ENCODE measurements around the gene SUPT6H. TPM values are rescaled to one million over a fixed set of nuclear protein-coding genes. Genes with fewer than 3 reads are reported as not detected.

The SUPT6H gene
- total RNA-seq, 1 donor from 2014 or later = 36.7 TPM

DNA sequence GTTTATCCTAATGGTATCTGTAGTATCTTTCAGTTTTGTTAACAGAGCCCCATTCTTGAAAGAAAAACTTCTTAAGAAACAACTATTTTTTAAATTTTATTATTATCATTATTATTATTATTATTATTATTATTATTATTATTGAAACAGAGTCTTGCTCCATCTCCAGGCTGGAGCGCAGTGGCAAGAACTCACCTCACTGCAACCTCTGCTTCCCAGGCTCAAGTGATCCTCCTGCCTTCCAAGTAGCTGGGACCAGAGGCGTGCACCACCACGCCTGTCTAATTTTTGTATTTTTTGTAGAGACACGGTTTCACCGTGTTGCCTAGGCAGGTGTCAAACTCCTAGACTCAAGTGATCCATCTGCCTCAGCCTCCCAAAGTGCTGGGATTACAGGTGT lies 23.4 kb downstream of the SUPT6H start:
- no peak overlapping the region for H3K4me3 ChIP-seq (ENCODE audit: low read depth, low read length)
- H3K27me3 ChIP-seq (ENCODE audit: control insufficient read depth, insufficient read depth, low read length) = no peaks in the 10 kb centered on the region
- TF ChIP-seq, protein P1, sequence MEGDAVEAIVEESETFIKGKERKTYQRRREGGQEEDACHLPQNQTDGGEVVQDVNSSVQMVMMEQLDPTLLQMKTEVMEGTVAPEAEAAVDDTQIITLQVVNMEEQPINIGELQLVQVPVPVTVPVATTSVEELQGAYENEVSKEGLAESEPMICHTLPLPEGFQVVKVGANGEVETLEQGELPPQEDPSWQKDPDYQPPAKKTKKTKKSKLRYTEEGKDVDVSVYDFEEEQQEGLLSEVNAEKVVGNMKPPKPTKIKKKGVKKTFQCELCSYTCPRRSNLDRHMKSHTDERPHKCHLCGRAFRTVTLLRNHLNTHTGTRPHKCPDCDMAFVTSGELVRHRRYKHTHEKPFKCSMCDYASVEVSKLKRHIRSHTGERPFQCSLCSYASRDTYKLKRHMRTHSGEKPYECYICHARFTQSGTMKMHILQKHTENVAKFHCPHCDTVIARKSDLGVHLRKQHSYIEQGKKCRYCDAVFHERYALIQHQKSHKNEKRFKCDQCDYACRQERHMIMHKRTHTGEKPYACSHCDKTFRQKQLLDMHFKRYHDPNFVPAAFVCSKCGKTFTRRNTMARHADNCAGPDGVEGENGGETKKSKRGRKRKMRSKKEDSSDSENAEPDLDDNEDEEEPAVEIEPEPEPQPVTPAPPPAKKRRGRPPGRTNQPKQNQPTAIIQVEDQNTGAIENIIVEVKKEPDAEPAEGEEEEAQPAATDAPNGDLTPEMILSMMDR (IDR thresholded peaks at IDR 0.05; ENCODE audit: insufficient read depth, low read length, poor library complexity, severe bottlenecking) = no peak
- H3K36me3 ChIP-seq (ENCODE audit: control insufficient read depth, insufficient read depth, low read length) = peaks cover 8% of the 10 kb centered on the region
- no peak for DNase-seq (ENCODE audit: low read depth)

DNA sequence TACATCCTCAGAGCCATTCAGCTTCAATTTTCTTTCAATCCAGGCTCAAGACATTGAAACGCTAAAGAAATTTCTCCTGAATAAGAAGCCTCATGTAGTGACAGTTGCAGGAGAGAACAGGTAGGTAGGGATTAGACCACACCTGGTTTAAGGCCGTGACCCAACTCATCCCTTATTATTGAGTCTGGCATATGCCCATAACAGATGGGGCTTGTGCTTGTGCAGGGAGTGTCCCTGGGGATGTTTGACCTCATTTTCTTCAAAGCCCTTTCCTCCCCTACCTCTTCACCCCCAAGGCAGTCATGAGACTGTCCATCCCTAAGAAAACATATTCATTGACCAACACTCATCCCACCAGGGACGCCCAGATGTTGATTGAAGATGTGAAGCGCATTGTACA lies 24.3 kb downstream of the SUPT6H start:
- no peak overlapping the region for H3K4me3 ChIP-seq (ENCODE audit: low read depth, low read length)
- no peaks in the 10 kb centered on the region for H3K27me3 ChIP-seq (ENCODE audit: control insufficient read depth, insufficient read depth, low read length)
- H3K36me3 ChIP-seq (ENCODE audit: control insufficient read depth, insufficient read depth, low read length) = peaks cover 8% of the 10 kb centered on the region
- DNase-seq (ENCODE audit: low read depth) = no peak
- TF ChIP-seq, protein P1 (IDR thresholded peaks at IDR 0.05; ENCODE audit: insufficient read depth, low read length, poor library complexity, severe bottlenecking) = no peak

DNA sequence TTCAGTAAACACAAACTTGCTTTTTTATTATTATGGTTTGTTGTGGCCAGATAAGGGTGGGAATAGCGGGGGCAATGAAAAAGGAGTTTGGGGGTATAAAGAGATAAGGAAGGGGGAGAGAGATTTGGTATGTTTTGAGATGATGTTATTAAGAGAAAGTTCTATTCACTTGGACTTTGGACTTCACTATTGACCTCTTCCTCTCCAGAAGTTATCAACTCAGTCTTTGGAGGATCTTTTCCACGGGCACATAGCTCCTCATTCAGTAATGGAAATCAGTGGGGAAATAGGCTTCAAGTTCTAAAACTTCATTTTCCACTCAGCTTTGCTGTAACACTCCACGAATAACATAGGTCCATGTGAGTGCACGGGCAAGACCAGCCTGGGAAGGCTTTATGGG lies 26.5 kb downstream of the SUPT6H start:
- Histone ChIP-seq H3K27me3 (ENCODE audit: control insufficient read depth, insufficient read depth, low read length) (no peaks in the 10 kb centered on the region), H3K36me3 (ENCODE audit: control insufficient read depth, insufficient read depth, low read length) (peaks cover 1% of the 10 kb centered on the region), H3K4me3 (ENCODE audit: low read depth, low read length) (no peak overlapping the region)
- no peak for DNase-seq (ENCODE audit: low read depth)
- TF ChIP-seq, protein P1 (IDR thresholded peaks at IDR 0.05; ENCODE audit: insufficient read depth, low read length, poor library complexity, severe bottlenecking) = no peak

DNA sequence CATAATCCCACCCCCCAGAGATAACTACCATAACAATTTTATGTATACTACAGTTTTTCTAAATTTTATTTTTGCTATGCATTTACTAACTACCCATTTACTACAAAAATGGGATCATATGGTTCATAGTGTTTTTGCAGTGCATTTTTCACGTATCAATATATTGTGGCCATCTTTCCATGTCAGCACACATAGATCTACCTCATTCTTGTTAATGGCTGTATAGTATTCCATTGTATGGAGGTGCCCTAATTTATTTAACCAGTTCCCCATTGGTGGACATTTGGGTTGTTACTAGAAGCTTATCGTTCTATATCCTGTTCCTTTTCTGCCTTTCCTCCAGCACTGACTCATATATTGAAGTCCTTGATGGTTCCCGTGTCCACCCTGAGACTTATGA lies 27.0 kb downstream of the SUPT6H start:
- Histone ChIP-seq H3K36me3 (ENCODE audit: control insufficient read depth, insufficient read depth, low read length) (peaks cover 1% of the 10 kb centered on the region), H3K27me3 (ENCODE audit: control insufficient read depth, insufficient read depth, low read length) (no peaks in the 10 kb centered on the region), H3K4me3 (ENCODE audit: low read depth, low read length) (no peak overlapping the region)
- TF ChIP-seq, protein P1 (IDR thresholded peaks at IDR 0.05; ENCODE audit: insufficient read depth, low read length, poor library complexity, severe bottlenecking) = no peak
- no peak for DNase-seq (ENCODE audit: low read depth)

DNA sequence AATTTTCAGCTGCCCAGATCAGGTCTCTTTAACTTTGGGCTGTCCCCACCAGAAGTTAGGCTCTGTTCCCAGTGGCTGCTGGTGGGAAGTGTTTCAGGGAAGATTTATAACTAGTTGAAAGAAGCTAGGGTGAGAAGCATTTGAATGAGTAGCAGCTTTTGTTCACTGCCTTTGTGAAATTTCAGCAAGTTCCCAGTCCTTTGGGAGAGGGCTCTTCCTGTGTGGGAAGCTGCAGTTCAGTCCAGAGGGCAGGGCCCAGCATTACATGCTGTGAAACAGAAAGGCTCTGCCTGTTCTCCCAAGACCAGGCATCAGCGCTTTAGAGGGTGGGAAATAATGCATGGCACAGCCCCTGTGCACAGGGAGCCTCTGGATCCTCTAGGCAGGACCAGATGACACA lies 31.9 kb downstream of the SUPT6H start:
- Histone ChIP-seq H3K4me3 (ENCODE audit: low read depth, low read length) (no peak overlapping the region), H3K27me3 (ENCODE audit: control insufficient read depth, insufficient read depth, low read length) (no peaks in the 10 kb centered on the region), H3K36me3 (ENCODE audit: control insufficient read depth, insufficient read depth, low read length) (peaks cover 4% of the 10 kb centered on the region)
- DNase-seq (ENCODE audit: low read depth) = no peak
- TF ChIP-seq, protein P1 (IDR thresholded peaks at IDR 0.05; ENCODE audit: insufficient read depth, low read length, poor library complexity, severe bottlenecking) = no peak

DNA sequence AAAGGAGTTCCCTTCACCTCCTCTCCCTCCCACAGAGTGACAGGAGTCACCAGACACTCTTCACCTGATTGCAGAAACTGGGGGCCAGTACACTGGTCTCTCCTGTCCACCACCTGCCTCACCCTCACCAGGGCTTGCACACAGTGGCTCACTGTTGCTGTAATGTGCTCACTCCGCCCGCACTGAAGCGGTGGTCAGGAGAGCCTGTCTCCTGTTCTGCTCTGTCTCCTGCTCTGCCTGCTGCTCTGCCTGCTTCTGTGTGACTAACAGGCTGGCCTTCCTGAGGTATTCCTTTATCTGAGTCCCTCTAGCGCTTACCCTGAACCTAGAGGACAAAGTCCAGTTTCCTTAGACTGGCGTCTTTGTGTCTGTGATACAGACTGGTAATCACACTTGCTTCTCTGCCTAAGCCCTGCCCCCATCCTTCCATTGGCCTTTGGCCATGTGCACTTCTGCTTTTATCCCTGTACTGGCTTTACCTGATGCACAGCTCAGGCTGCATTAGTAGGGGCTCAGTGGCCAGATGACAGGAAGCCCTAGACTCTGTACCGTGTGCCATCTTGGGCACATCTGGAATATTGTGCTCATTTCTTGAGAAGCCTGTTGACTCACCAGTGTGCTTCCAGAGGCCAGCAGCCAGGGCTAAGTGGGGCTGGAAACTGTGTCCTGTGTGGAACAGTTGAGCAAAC lies 36.4 kb downstream of the SUPT6H start:
- H3K27me3 ChIP-seq (ENCODE audit: control insufficient read depth, insufficient read depth, low read length) = no peaks in the 10 kb centered on the region
- TF ChIP-seq, protein P1 (IDR thresholded peaks at IDR 0.05; ENCODE audit: insufficient read depth, low read length, poor library complexity, severe bottlenecking) = no peak
- peaks cover 6% of the 10 kb centered on the region for H3K36me3 ChIP-seq (ENCODE audit: control insufficient read depth, insufficient read depth, low read length)
- no peak overlapping the region for H3K4me3 ChIP-seq (ENCODE audit: low read depth, low read length)
- DNase-seq (ENCODE audit: low read depth) = no peak
